Measurements from ENCODE around the gene FCHSD2.

DNA sequence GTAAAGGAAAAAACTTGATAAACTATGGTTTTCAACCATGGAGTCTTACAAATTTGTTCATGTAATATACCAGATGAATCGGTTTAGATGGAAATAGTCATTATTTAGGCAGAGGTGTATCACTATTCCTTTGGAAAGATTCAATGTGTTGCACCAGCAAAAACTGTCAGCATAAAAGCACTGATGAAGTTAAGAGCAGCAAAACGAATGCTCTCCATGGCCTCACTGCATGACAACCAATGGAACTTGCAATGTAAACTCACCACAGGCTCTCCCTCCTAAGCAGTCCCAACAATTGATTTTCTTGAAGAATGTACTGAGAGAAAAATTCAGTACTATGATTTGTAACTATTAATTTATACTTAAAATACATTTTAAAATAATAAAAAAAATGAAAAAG is 139.9 kb downstream of the FCHSD2 start:
- TF ChIP-seq POLR2A (IDR thresholded peaks at IDR 0.05; ENCODE audit: low read depth, low read length) (no peak), POLR2AphosphoS5 (IDR thresholded peaks at IDR 0.05; ENCODE audit: low read depth, low read length) (no peak), TAF1 (IDR thresholded peaks at IDR 0.05; ENCODE audit: borderline replicate concordance, low read depth, low read length) (no peak)

Measured in GM12892 (cell line).